HEK293 (cell line): Measurements from ENCODE around the gene GPC2.

ENCODE experiments used
- BCL11A ChIP-seq: fragments of 450-650 bp; formaldehyde crosslinking; IDR thresholded peaks from 2 replicates; pipeline ENCODE4 v1.5.1; 2016; ENCODE audit warnings: low read depth, missing biosample characterization, missing genetic modification characterization
- BCL11B ChIP-seq: fragments of 450-650 bp; formaldehyde crosslinking; IDR thresholded peaks from 2 replicates; pipeline ENCODE4 v1.5.1; 2016; ENCODE audit warnings: low read depth, missing biosample characterization, missing genetic modification characterization
- HOXA7 ChIP-seq: sonication (generic); formaldehyde crosslinking; IDR thresholded peaks from 2 replicates; pipeline ENCODE4 v1.8.1; 2022; ENCODE audit warnings: missing genetic modification reagents, borderline replicate concordance
- HOXD13 ChIP-seq: sonication (generic); formaldehyde crosslinking; IDR thresholded peaks from 2 replicates; pipeline ENCODE4 v1.8.0; 2022; ENCODE audit warnings: missing genetic modification reagents, borderline replicate concordance
- KLF8 ChIP-seq: fragments of 450-650 bp; formaldehyde crosslinking; IDR thresholded peaks from 2 replicates; pipeline ENCODE4 v1.5.1; 2016; ENCODE audit warnings: missing biosample characterization, missing genetic modification characterization
- KLF9 ChIP-seq: fragments of 450-650 bp; formaldehyde crosslinking; IDR thresholded peaks from 2 replicates; pipeline ENCODE4 v1.5.1; 2016; ENCODE audit warnings: missing biosample characterization, missing genetic modification characterization, low read depth
- MZF1 ChIP-seq: fragments of 450-650 bp; formaldehyde crosslinking; IDR thresholded peaks from 2 replicates; pipeline ENCODE4 v1.5.1; 2017; ENCODE audit warnings: missing biosample characterization, missing genetic modification characterization, borderline replicate concordance
- REPIN1 ChIP-seq: fragments of 450-650 bp; formaldehyde crosslinking; IDR thresholded peaks from 2 replicates; pipeline ENCODE4 v1.5.1; 2017; ENCODE audit warnings: missing biosample characterization, missing genetic modification characterization, low read depth
- SALL2 ChIP-seq: fragments of 450-650 bp; formaldehyde crosslinking; IDR thresholded peaks from 2 replicates; pipeline ENCODE4 v1.5.0; 2017; ENCODE audit warnings: missing biosample characterization, mild to moderate bottlenecking, missing genetic modification characterization, borderline replicate concordance
- SP3 ChIP-seq: fragments of 450-650 bp; formaldehyde crosslinking; IDR thresholded peaks from 2 replicates; pipeline ENCODE4 v1.5.1; 2016; ENCODE audit warnings: missing biosample characterization, missing genetic modification characterization
- WT1 ChIP-seq: fragments of 450-650 bp; formaldehyde crosslinking; IDR thresholded peaks from 2 replicates; pipeline ENCODE4 v1.5.1; 2016; ENCODE audit warnings: missing biosample characterization, missing genetic modification characterization
- ZBTB7A ChIP-seq: fragments of 450-650 bp; formaldehyde crosslinking; IDR thresholded peaks from 2 replicates; pipeline ENCODE4 v1.5.1; 2016; ENCODE audit warnings: low read depth, missing biosample characterization, missing genetic modification characterization
- ZFP37 ChIP-seq: fragments of 450-650 bp; formaldehyde crosslinking; IDR thresholded peaks from 2 replicates; pipeline ENCODE4 v1.5.1; 2016; ENCODE audit warnings: missing biosample characterization, missing genetic modification characterization
- ZNF138 ChIP-seq: fragments of 450-650 bp; formaldehyde crosslinking; IDR thresholded peaks from 2 replicates; pipeline ENCODE4 v1.5.1; 2016; ENCODE audit warnings: missing biosample characterization, missing genetic modification characterization, borderline replicate concordance
- ZNF140 ChIP-seq: fragments of 450-650 bp; formaldehyde crosslinking; IDR thresholded peaks from 2 replicates; pipeline ENCODE4 v1.5.1; 2016; ENCODE audit warnings: missing biosample characterization, missing genetic modification characterization
- ZNF155 ChIP-seq: fragments of 450-650 bp; formaldehyde crosslinking; IDR thresholded peaks from 2 replicates; pipeline ENCODE4 v1.5.1; 2016; ENCODE audit warnings: missing biosample characterization, missing genetic modification characterization
- ZNF221 ChIP-seq: fragments of 450-650 bp; formaldehyde crosslinking; IDR thresholded peaks from 2 replicates; pipeline ENCODE4 v1.5.1; 2017; ENCODE audit warnings: missing biosample characterization, missing genetic modification characterization, borderline replicate concordance
- ZNF324 ChIP-seq: fragments of 450-650 bp; formaldehyde crosslinking; IDR thresholded peaks from 2 replicates; pipeline ENCODE4 v1.5.1; 2016; ENCODE audit warnings: missing biosample characterization, missing genetic modification characterization
- ZNF394 ChIP-seq: fragments of 450-650 bp; formaldehyde crosslinking; IDR thresholded peaks from 2 replicates; pipeline ENCODE4 v1.5.1; 2016; ENCODE audit warnings: missing biosample characterization, missing genetic modification characterization, mild to moderate bottlenecking, moderate library complexity, borderline replicate concordance
- ZNF544 ChIP-seq: fragments of 450-650 bp; formaldehyde crosslinking; IDR thresholded peaks from 2 replicates; pipeline ENCODE4 v1.5.0; 2017; ENCODE audit warnings: missing biosample characterization, missing genetic modification characterization
- ZNF623 ChIP-seq: fragments of 450-650 bp; formaldehyde crosslinking; IDR thresholded peaks from 2 replicates; pipeline ENCODE4 v1.5.1; 2016; ENCODE audit warnings: missing biosample characterization, missing genetic modification characterization
- ZNF624 ChIP-seq: fragments of 450-650 bp; formaldehyde crosslinking; IDR thresholded peaks from 2 replicates; pipeline ENCODE4 v1.5.1; 2017; ENCODE audit warnings: missing biosample characterization, missing genetic modification characterization
- ZNF629 ChIP-seq: fragments of 450-650 bp; formaldehyde crosslinking; IDR thresholded peaks from 2 replicates; pipeline ENCODE4 v1.5.1; 2017; ENCODE audit warnings: missing biosample characterization, missing genetic modification characterization
- ZNF654 ChIP-seq: fragments of 450-650 bp; formaldehyde crosslinking; IDR thresholded peaks from 2 replicates; pipeline ENCODE4 v1.5.1; 2016; ENCODE audit warnings: low read depth, missing biosample characterization, missing genetic modification characterization
- ZNF701 ChIP-seq: fragments of 450-650 bp; formaldehyde crosslinking; IDR thresholded peaks from 2 replicates; pipeline ENCODE4 v1.5.1; 2016; ENCODE audit warnings: missing biosample characterization, missing genetic modification characterization
- ZSCAN16 ChIP-seq: fragments of 450-650 bp; formaldehyde crosslinking; IDR thresholded peaks from 2 replicates; pipeline ENCODE4 v1.5.1; 2016; ENCODE audit warnings: missing biosample characterization, missing genetic modification characterization
- TF ChIP-seq, protein P1 (sequence below): fragments of 450-650 bp; formaldehyde crosslinking; IDR thresholded peaks from 2 replicates; pipeline ENCODE4 v1.5.0; 2017; ENCODE audit warnings: missing biosample characterization, missing genetic modification characterization, borderline replicate concordance
- TF ChIP-seq, protein P2 (sequence below): fragments of 450-650 bp; IDR thresholded peaks from 2 replicates; pipeline ENCODE4 v1.5.1; 2018; ENCODE audit warnings: missing biosample characterization, mild to moderate bottlenecking, missing genetic modification characterization
- TF ChIP-seq, protein P3 (sequence below): fragments of 450-650 bp; formaldehyde crosslinking; IDR thresholded peaks from 2 replicates; pipeline ENCODE4 v1.5.1; 2016; ENCODE audit warnings: missing biosample characterization, missing genetic modification characterization
- TF ChIP-seq, protein P4 (sequence below): fragments of 450-650 bp; formaldehyde crosslinking; IDR thresholded peaks from 2 replicates; pipeline ENCODE4 v1.5.1; 2016; ENCODE audit warnings: missing biosample characterization, missing genetic modification characterization
- TF ChIP-seq, protein P5 (sequence below): fragments of 450-650 bp; formaldehyde crosslinking; IDR thresholded peaks from 2 replicates; pipeline ENCODE4 v1.5.1; 2016; ENCODE audit warnings: missing biosample characterization, missing genetic modification characterization

GPC2 gene

DNA sequence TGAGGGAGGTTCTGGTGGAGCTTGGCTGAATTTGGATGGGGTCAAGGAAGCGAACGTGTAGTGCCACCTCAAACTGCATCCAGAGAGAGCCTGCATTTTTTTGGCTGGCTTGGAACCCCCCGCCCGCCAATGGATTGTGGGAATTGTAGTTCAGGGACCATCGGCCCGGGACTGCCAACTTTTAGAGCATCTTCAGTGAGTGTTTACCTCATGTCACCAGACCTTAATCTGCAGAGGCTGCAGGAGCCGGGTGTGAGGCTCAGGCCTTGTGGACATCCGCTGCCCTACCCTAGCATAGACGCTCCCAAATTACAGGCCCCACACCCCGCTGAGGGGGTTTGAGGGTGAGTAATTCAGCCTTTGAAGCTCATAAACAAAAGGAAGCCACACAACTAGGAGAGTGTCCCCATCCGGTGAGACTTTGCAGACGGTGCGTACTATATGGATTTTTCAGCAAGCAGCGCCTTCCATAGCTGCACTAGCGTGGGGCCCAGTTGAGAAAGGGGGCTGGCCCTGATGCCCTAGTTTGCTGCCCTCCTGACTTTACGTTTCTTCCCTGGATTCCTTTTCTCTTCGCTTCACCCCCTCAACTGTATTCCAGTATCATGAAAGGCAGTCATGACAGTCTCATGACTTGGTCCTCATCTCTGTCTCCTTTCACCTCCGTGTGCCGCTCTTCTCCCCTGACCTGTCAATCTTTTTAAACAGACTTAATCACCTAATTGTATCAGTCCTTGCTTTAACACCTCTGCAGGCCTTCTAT lies 57.0 kb downstream of the GPC2 start (continued):
- TF ChIP-seq, protein P1, sequence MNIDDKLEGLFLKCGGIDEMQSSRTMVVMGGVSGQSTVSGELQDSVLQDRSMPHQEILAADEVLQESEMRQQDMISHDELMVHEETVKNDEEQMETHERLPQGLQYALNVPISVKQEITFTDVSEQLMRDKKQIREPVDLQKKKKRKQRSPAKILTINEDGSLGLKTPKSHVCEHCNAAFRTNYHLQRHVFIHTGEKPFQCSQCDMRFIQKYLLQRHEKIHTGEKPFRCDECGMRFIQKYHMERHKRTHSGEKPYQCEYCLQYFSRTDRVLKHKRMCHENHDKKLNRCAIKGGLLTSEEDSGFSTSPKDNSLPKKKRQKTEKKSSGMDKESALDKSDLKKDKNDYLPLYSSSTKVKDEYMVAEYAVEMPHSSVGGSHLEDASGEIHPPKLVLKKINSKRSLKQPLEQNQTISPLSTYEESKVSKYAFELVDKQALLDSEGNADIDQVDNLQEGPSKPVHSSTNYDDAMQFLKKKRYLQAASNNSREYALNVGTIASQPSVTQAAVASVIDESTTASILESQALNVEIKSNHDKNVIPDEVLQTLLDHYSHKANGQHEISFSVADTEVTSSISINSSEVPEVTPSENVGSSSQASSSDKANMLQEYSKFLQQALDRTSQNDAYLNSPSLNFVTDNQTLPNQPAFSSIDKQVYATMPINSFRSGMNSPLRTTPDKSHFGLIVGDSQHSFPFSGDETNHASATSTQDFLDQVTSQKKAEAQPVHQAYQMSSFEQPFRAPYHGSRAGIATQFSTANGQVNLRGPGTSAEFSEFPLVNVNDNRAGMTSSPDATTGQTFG (tag by site-specific recombination), result no peak
- TF ChIP-seq ZNF654 (tag by site-specific recombination) (no peak), REPIN1 (tag by site-specific recombination) (no peak), ZNF394 (tag by site-specific recombination) (0 out of 2 replicates have a peak, but pooled peaks have one; percentile 52), HOXD13 (CRISPR knock-in tag) (no peak), ZNF140 (no peak), ZNF155 (tag by site-specific recombination) (no peak), ZFP37 (tag by site-specific recombination) (no peak), SP3 (no peak; the same call in 1 of the 2 replicates), ZNF623 (tag by site-specific recombination) (no peak), BCL11A (tag by site-specific recombination) (no peak), ZNF624 (tag by site-specific recombination) (no peak), KLF9 (peak; percentile 64), WT1 (tag by site-specific recombination) (no peak), BCL11B (no peak), ZNF324 (tag by site-specific recombination) (0 out of 2 replicates have a peak, but pooled peaks have one; percentile 16), ZSCAN16 (tag by site-specific recombination) (no peak), ZNF221 (tag by site-specific recombination) (no peak), HOXA7 (CRISPR knock-in tag) (no peak), ZNF629 (tag by site-specific recombination) (peak; percentile 45), ZNF701 (no peak), ZNF138 (tag by site-specific recombination) (no peak), KLF8 (tag by site-specific recombination) (peak; percentile 75), SALL2 (tag by site-specific recombination) (no peak), MZF1 (no peak), ZBTB7A (no peak), ZNF544 (tag by site-specific recombination) (no peak)
- TF ChIP-seq, protein P2, sequence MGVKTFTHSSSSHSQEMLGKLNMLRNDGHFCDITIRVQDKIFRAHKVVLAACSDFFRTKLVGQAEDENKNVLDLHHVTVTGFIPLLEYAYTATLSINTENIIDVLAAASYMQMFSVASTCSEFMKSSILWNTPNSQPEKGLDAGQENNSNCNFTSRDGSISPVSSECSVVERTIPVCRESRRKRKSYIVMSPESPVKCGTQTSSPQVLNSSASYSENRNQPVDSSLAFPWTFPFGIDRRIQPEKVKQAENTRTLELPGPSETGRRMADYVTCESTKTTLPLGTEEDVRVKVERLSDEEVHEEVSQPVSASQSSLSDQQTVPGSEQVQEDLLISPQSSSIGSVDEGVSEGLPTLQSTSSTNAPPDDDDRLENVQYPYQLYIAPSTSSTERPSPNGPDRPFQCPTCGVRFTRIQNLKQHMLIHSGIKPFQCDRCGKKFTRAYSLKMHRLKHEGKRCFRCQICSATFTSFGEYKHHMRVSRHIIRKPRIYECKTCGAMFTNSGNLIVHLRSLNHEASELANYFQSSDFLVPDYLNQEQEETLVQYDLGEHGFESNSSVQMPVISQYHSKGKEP (tag by site-specific recombination), result 0 out of 2 replicates have a peak, but pooled peaks have one; percentile 46
- TF ChIP-seq, protein P3, sequence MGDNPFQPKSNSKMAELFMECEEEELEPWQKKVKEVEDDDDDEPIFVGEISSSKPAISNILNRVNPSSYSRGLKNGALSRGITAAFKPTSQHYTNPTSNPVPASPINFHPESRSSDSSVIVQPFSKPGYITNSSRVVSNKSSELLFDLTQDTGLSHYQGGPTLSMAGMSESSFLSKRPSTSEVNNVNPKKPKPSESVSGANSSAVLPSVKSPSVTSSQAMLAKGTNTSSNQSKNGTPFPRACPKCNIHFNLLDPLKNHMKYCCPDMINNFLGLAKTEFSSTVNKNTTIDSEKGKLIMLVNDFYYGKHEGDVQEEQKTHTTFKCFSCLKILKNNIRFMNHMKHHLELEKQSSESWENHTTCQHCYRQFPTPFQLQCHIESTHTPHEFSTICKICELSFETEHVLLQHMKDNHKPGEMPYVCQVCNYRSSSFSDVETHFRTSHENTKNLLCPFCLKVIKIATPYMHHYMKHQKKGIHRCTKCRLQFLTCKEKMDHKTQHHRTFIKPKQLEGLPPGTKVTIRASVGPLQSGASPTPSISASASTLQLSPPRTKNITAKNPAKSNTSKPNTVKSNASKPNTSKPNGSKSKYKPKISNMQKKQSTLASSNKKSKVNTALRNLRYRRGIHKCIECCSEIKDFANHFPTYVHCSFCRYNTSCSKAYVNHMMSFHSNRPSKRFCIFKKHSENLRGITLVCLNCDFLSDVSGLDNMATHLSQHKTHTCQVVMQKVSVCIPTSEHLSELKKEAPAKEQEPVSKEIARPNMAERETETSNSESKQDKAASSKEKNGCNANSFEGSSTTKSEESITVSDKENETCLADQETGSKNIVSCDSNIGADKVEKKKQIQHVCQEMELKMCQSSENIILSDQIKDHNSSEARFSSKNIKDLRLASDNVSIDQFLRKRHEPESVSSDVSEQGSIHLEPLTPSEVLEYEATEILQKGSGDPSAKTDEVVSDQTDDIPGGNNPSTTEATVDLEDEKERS, result no peak
- TF ChIP-seq, protein P4, sequence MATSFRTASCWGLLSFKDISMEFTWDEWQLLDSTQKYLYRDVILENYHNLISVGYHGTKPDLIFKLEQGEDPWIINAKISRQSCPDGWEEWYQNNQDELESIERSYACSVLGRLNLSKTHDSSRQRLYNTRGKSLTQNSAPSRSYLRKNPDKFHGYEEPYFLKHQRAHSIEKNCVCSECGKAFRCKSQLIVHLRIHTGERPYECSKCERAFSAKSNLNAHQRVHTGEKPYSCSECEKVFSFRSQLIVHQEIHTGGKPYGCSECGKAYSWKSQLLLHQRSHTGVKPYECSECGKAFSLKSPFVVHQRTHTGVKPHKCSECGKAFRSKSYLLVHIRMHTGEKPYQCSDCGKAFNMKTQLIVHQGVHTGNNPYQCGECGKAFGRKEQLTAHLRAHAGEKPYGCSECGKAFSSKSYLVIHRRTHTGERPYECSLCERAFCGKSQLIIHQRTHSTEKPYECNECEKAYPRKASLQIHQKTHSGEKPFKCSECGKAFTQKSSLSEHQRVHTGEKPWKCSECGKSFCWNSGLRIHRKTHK (tag by site-specific recombination), result no peak
- TF ChIP-seq, protein P5, sequence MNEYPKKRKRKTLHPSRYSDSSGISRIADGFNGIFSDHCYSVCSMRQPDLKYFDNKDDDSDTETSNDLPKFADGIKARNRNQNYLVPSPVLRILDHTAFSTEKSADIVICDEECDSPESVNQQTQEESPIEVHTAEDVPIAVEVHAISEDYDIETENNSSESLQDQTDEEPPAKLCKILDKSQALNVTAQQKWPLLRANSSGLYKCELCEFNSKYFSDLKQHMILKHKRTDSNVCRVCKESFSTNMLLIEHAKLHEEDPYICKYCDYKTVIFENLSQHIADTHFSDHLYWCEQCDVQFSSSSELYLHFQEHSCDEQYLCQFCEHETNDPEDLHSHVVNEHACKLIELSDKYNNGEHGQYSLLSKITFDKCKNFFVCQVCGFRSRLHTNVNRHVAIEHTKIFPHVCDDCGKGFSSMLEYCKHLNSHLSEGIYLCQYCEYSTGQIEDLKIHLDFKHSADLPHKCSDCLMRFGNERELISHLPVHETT (tag by site-specific recombination), result no peak
